Activated CD4-positive, alpha-beta T cell treated with anti-CD3 and anti-CD28 coated beads for 24 hours (primary cell): ENCODE data around the gene SCFD2.
A peak's percentile ranks its signal among the peaks of the same experiment; 100 is the strongest.
"Not testable (repeated sequence)": the region's sequence is repeated elsewhere in the genome, so short reads cannot be mapped to it uniquely, and the experiment has no call there.

ENCODE experiments used
- DNase-seq, 2 donors: peaks; one replicate each; pipeline ENCODE4 v3.0.0-alpha.2; 2020; ENCODE audit warnings: low read depth in 2 of 2

SCFD2 gene

GRCh38 chr4:53050361-53050774 lies 315.5 kb downstream of the SCFD2 start:
- no peak for DNase-seq

DNA sequence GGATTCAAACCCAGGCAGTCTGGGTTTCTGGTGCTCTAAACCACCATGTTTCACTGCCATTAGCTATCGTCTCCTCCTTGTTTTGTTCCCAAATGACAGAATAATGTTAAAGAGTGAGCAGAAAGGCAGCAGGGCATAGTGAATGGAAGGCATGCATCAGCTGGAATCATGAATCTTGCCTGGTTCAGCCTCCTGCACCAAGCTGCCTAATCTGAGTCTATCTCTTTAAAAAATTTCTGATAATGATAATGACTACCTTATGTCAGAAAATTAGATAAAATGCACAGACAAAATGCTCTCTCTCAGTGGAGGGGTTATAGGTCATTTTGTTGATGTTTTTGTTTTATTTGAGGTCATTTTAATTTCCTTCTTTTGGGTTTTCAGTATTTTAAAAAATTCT lies 316.3 kb downstream of the SCFD2 start:
- no peak for DNase-seq

DNA sequence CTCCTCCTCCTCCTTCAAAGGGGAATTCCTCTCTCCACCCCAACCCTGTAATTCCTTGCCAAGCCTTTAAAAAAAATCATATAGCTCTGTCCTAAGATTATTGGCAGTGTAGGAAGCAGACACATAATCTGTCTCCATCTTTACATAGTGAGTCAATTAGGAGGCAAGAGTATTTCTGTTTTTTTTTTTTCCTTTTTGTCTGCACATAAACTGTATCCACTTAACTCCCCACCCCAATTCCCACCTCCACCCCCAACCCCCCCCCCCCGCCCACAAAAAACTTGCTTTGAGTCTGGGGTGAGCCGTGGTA lies 321.3 kb downstream of the SCFD2 start:
- no peak for DNase-seq

DNA sequence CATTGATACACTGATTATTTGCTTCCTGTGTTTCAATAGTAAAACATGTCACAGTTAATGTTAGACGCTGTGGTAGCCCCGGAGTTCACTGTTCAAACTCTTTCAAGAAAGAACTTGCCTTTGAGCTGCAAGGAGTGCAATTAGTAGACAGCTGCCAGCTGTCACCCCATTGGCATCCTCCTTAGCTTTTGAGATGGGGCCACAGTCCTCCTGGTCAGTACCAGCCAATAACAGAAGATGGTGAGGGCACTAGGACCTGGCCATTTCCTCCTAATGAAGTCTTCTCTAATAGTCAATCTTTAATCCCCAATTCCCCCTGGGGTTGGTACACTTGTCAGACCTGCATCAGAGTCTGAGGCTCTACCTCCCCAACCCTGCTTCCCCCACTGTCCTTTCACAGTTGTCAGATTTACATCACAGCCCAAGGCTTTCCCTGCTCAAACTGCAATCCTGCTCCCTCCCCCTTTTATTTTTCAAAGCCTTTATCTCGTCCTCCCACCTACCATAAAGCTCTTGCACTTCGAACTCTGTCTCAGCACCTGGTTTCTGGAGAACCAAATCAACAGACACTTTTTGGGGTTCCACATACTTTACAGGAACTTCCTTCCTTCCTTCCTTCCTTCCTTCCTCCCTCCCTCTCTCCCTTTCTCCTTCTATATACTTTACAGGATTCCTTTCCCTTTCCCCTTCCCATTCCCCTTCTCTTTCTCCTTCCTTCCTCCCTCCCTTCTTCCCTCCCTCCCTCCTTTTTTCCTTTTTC lies 321.8 kb downstream of the SCFD2 start:
- no peak for DNase-seq

DNA sequence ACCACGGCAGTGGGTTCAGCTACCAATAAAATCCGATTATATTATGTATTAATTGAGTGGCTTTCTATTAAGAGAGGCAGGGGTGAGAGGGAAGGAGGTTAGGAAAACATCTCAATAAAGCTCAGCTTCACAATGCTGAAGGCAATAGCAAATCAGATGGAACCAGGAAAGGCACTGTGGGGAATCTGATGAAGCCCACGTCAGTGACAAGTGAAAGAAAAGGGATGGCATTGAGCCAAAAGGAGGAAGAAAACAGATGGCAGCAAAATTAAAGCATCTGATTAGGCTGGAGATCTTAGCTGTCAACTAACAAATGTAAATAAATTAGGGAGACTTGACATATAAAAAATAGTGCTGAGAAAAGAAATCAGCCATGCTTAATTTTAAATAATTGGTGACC lies 322.8 kb downstream of the SCFD2 start:
- DNase-seq, result no peak

GRCh38 chr4:53040851-53041250 lies 325.0 kb downstream of the SCFD2 start:
- DNase-seq, result no peak

GRCh38 chr4:53040459-53040815 lies 325.4 kb downstream of the SCFD2 start:
- no peak for DNase-seq

- no peak for DNase-seq
Measured at GRCh38 chr4:53039741-53040458, 326.0 kb downstream of the SCFD2 start.

DNA sequence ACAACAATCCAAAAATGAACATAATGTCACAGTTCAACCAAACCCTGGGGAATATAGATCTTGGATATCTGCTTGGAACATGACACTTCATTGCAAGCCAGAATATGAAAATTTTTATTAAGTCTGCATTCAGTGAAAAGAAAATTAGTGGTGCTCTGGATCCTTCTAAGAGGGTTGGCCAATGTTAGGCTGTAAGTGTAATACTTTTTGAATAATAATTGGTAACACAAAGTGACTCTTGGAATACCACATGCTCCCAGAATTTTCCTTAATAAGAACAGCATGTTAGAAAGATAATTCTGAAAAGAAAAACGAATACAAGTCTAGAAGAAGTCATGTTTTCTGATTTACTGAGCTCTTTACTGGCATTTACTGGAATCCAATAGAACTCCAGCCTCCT lies 328.0 kb downstream of the SCFD2 start:
- no peak for DNase-seq

- DNase-seq, result not testable (repeated sequence)
Measured at GRCh38 chr4:53032908-53033307, 333.0 kb downstream of the SCFD2 start.

DNA sequence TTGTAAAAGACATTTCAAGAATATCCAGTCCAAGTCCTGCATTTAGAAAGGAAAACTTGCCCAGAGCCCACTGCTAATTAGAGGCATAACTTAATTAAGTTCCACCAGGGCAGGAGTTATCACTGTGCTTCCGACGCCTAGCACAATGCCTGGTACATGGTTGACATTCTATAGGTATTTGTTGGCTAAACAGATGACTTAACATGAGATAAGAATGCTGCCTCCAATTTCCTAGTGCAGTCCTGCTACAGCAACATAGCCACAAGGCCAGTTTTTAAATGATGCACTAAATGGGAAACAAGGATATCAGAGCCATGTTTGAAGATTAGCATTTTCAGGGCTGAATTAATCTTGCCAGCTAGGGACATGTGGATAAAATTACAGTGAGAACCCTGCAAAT lies 339.6 kb downstream of the SCFD2 start:
- no peak for DNase-seq

DNA sequence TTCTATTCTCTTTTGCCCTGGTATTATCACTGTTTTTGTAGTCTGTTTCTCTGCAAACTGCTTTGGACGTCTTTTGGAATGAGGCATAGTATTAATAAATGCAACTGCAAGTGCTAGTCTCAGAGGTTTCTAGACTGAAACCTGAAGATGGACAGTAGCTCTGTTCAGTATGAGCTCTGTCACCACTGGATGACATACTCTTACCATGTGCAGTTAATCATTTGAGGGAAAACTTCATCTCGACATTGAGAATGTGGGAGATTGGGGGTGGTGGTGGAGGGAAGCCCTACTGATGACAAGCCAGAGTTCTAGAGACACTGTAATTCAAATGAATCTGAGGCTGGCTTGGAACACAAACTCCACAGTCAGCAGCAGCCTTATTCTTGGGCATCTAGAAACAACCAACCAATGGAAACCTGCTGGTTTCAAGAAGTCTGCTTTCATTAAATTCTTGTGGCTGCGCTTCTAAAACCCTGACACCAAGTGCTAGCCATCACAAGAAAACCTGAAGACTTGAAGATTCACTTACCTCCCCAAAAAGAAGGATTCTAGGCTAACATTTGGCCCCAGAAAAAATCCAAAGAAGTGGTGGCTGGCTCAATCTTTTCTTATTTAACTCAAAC lies 342.1 kb downstream of the SCFD2 start:
- no peak for DNase-seq

DNA sequence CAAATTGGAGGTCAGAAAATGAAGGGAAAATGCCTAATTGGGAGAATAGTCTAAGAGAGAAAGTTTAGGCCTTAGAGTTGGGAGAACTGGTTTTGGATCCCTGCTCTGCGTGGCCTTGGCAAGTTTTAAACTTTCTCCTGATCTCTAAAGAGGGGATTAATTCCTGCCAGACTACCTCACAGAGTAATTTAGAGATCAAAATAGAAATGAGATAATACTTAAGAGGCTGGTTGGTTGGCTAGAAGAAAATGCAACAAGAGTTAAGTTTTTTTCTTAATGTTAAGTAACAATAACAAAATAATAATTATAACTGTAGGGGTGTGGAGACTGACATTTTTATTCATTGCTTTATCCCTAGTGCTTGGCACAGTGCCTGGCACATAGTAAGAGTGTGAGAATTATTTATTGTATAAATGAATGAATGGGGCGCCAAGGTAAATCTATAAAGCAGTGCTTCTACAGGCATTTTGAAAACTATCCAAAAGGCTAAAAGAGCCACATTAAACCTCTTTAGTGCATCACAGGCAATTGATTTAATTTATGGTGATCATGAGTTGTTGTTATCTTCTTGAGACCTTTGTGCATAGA lies 343.3 kb downstream of the SCFD2 start:
- DNase-seq, result no peak

- no peak for DNase-seq
Measured at GRCh38 chr4:53021754-53022512, 343.9 kb downstream of the SCFD2 start.

DNA sequence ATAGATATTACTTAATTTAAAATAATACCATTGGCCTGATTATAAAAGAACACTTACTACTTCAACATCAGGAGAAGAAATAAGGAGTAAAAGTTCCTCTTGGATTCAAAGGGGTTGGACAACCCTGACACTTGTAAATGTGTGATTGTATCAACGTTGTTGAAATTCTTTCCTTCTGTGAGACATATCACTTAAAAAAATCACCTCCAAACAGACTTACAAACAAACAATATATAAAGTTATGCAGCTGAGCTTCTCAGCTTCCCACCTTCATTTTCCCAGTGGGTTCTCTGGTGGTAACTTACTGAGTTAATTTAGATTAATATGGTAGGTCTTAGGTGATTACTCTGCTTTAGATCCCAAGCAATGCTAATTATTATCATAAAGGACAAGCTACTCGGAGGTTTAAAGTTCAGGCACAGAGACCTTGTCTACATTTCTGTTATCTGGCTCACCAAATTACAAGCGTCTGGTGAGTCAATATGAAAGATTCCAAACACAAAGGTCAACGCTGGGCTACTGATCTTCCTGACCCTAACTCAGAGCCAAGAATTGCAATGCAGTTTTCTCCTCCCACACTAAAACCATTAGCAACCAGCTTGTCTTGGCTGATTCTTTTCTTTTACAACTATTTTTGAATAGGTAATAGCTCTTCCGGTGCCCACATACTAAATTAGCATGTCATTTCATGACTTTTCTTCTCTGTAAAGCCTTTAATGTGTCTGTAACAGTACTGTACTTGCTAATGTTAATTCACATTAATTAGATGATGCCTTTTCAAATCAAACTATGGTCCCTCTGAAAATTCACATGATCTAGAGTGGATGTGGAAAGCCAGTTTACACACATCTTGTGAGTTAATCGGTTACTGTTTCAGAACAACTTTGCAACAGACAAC lies 346.1 kb downstream of the SCFD2 start:
- DNase-seq, result no peak

DNA sequence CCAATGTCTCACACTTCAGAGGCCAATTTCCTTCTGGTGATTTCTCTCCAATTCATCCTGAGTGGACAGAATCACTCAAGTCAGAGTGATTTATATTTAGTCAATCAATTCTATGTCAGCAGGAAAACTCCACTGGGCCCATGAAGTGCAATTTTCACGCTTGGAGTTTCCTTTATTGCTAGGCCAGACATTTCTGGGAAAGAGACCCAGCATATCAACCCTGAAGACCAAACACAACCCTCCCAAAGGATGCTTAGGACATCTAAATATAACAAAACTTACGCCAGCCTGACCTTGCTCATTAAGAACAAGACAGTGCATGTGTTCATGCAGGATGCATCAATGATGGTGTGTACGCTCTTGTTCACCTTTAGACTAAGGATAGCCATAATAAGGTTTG lies 347.4 kb downstream of the SCFD2 start:
- no peak for DNase-seq

GRCh38 chr4:53016099-53016820 lies 349.6 kb downstream of the SCFD2 start:
- no peak for DNase-seq

DNA sequence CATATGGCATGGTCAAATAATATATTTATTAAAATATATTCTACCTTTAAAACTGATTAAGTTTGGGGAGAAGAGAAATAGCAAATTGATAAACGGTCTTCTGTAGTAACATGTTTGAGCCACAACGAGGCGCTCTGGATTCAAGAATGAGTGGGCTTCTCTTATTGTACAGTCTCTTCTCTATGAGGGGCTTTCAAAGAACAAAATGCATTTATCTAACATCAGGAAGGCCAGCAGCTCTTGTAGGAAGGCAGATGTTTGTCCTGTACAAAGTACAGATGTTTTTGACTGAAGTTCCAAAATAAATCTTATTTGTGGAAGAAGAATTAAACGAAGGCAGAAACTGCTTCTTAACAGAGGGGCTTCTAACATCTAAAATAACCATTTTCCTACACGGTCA lies 350.2 kb downstream of the SCFD2 start:
- peak in 1 of 2 donors; percentile 0 for DNase-seq

- no peak for DNase-seq
Measured at GRCh38 chr4:53014881-53015280, 351.0 kb downstream of the SCFD2 start.
